DOHH2 (cell line): Measurements from ENCODE around the gene MUC7.

ENCODE experiments used
- H3F3A ChIP-seq: fragments of 200-600 bp; sonication (generic), shearing (Covaris generic); 2 replicates; pipeline ENCODE4 v1.6.0; 2016; ENCODE audit warnings: antibody characterized with exemption, mild to moderate bottlenecking; ENCODE audit not compliant: control insufficient read depth, insufficient read depth
- H3K27ac ChIP-seq: fragments of 200-600 bp; sonication (generic); 2 replicates; pipeline ENCODE4 v1.5.1; 2014; ENCODE audit warnings: low read depth, mild to moderate bottlenecking, low read length, moderate library complexity
- H3K27me3 ChIP-seq: fragments of 200-600 bp; sonication (generic); 2 replicates; pipeline ENCODE4 v1.6.1; 2014; ENCODE audit warnings: mild to moderate bottlenecking, low read length, mixed read lengths; ENCODE audit not compliant: control insufficient read depth
- H3K36me3 ChIP-seq: fragments of 200-600 bp; sonication (generic); 2 replicates; pipeline ENCODE4 v1.6.1; 2014; ENCODE audit warnings: mild to moderate bottlenecking, low read length, moderate library complexity, mixed read lengths; ENCODE audit not compliant: control insufficient read depth
- H3K4me1 ChIP-seq: fragments of 200-600 bp; sonication (generic); 2 replicates; pipeline ENCODE4 v1.6.1; 2014; ENCODE audit warnings: mild to moderate bottlenecking, low read length, mixed read lengths; ENCODE audit not compliant: control insufficient read depth
- H3K4me2 ChIP-seq: fragments of 200-600 bp; sonication (generic); 2 replicates; pipeline ENCODE4 v1.6.0; 2014; ENCODE audit warnings: mild to moderate bottlenecking, low read length, moderate library complexity
- H3K4me3 ChIP-seq: fragments of 200-600 bp; sonication (generic); 2 replicates; pipeline ENCODE4 v1.5.1; 2014; ENCODE audit warnings: mild to moderate bottlenecking, low read length, mixed read lengths
- H3K79me2 ChIP-seq: fragments of 200-600 bp; sonication (generic); 2 replicates; pipeline ENCODE4 v1.6.1; 2014; ENCODE audit warnings: mild to moderate bottlenecking, low read length, mixed read lengths; ENCODE audit not compliant: control insufficient read depth
- H3K9me2 ChIP-seq: fragments of 200-600 bp; sonication (generic); replicated peaks from 2 replicates; pipeline ENCODE4 v1.6.1; 2014; ENCODE audit warnings: mild to moderate bottlenecking, low read length, mixed read lengths; ENCODE audit not compliant: control insufficient read depth
- H3K9me3 ChIP-seq: fragments of 200-600 bp; sonication (generic); 2 replicates; pipeline ENCODE4 v1.6.1; 2014; ENCODE audit warnings: antibody characterized with exemption, low read length, mixed read lengths; ENCODE audit not compliant: control insufficient read depth, insufficient read depth
- H4K20me1 ChIP-seq: fragments of 200-600 bp; sonication (generic); 2 replicates; pipeline ENCODE4 v1.6.0; 2014; ENCODE audit warnings: low read depth, mild to moderate bottlenecking, antibody characterized with exemption, low read length, moderate library complexity; ENCODE audit not compliant: control insufficient read depth, insufficient read depth
- CTCF ChIP-seq: fragments of 200-600 bp; sonication (generic); IDR thresholded peaks from one replicate; pipeline ENCODE4 v1.5.1; 2014; ENCODE audit warnings: antibody characterized with exemption, mild to moderate bottlenecking, low read depth, low read length; ENCODE audit not compliant: poor library complexity, severe bottlenecking
- EZH2phosphoT487 ChIP-seq: fragments of 200-600 bp; sonication (generic); IDR thresholded peaks from 2 replicates; pipeline ENCODE4 v1.6.1; 2017; ENCODE audit warnings: borderline replicate concordance, mild to moderate bottlenecking, antibody characterized with exemption, low read length, moderate library complexity, mixed read lengths

The MUC7 gene

DNA sequence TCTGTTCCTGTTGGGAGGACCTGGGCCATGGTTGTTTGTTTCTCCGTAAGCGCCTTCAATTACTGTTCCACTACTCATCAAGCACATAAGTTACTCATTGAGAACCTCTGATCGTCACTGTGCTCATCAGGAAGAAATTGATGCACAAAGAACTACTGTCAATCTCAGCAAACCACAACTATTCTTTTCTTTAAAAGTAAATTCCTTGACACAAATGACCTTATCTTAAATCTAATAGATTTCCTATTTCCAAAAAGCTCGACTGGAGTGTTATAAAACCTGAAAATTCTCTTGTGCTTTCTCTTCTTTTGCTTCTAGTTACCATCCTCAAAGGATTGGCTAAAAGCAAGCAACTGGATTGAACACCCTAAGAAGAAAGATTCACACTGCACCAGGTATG lies at the start of gene MUC7:
MUC7 (plus strand) TSS at position 301 of the 400 bp plus-strand sequence. CDS start 1,825 bp downstream, outside the sequence.
- Histone ChIP-seq H3K9me2 (no peaks in the 10 kb centered on the region), H3K4me2 (no peak within 1 kb of the TSS), H3K4me1 (no peaks in the 10 kb centered on the region), H3F3A (no peaks in the 10 kb centered on the region), H3K79me2 (no peaks in the 10 kb centered on the region), H3K36me3 (no peaks in the 10 kb centered on the region), H3K4me3 (no peak within 1 kb of the TSS), H3K9me3 (no peaks in the 10 kb centered on the region), H4K20me1 (no peaks in the 10 kb centered on the region), H3K27me3 (no peaks in the 10 kb centered on the region), H3K27ac (no peak within 1 kb of the TSS)
- TF ChIP-seq EZH2phosphoT487: no peak
- TF ChIP-seq CTCF: no peak

DNA sequence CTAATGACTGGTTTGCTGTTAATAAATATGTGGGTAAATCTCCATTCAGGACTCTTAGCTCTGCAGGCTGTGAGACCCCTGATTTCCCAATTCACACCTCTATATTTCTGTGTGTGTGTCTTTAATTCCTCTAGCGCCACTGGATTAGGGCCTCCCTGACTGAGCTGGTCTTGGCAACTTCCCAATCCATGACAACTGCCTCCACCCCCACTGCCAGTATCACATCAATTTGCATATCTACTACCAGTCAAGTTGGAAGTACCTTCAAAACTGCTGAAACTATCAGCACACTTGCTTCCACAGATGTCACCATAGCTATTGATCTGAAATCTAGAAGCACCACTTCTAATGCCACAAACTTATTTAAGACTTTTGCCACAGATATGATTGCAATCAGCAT lies 46.7 kb upstream of the MUC7 start:
- no peak for TF ChIP-seq EZH2phosphoT487
- TF ChIP-seq CTCF: no peak
- Histone ChIP-seq H3K4me1 (no peaks in the 10 kb centered on the region), H3K4me3 (no peak overlapping the region), H3K27me3 (no peaks in the 10 kb centered on the region), H3K9me3 (peaks cover 3% of the 10 kb centered on the region), H4K20me1 (no peaks in the 10 kb centered on the region), H3K36me3 (no peaks in the 10 kb centered on the region), H3F3A (no peaks in the 10 kb centered on the region), H3K79me2 (no peaks in the 10 kb centered on the region), H3K9me2 (no peaks in the 10 kb centered on the region), H3K4me2 (no peak overlapping the region), H3K27ac (no peak overlapping the region)

- H4K20me1 ChIP-seq: no peaks in the 10 kb centered on the region
- H3K9me2 ChIP-seq: no peaks in the 10 kb centered on the region
- no peak overlapping the region for H3K4me3 ChIP-seq
- no peaks in the 10 kb centered on the region for H3F3A ChIP-seq
- TF ChIP-seq EZH2phosphoT487: no peak
- no peak for TF ChIP-seq CTCF
- H3K36me3 ChIP-seq: no peaks in the 10 kb centered on the region
- no peak overlapping the region for H3K4me2 ChIP-seq
- H3K27me3 ChIP-seq: no peaks in the 10 kb centered on the region
- H3K9me3 ChIP-seq: peaks cover 3% of the 10 kb centered on the region
- no peaks in the 10 kb centered on the region for H3K4me1 ChIP-seq
- H3K79me2 ChIP-seq: no peaks in the 10 kb centered on the region
- no peak overlapping the region for H3K27ac ChIP-seq
Observed at GRCh38 chr4:70426789-70427188, 45.2 kb upstream of the MUC7 start.
